HG03432 (cell line): Measurements from ENCODE around the gene ISM1.

Experiments used
- ATAC-seq: cut with Tn5 transposase; IDR thresholded peaks from one replicate; pipeline ENCODE4 v1.9.1; 2021; ENCODE audit warnings: mild to moderate bottlenecking, moderate library complexity; ENCODE audit not compliant: unreplicated experiment

ISM1 gene

GRCh38 chr20:13340088-13340487 lies 119.0 kb downstream of the ISM1 start:
- ATAC-seq, result no peak

DNA sequence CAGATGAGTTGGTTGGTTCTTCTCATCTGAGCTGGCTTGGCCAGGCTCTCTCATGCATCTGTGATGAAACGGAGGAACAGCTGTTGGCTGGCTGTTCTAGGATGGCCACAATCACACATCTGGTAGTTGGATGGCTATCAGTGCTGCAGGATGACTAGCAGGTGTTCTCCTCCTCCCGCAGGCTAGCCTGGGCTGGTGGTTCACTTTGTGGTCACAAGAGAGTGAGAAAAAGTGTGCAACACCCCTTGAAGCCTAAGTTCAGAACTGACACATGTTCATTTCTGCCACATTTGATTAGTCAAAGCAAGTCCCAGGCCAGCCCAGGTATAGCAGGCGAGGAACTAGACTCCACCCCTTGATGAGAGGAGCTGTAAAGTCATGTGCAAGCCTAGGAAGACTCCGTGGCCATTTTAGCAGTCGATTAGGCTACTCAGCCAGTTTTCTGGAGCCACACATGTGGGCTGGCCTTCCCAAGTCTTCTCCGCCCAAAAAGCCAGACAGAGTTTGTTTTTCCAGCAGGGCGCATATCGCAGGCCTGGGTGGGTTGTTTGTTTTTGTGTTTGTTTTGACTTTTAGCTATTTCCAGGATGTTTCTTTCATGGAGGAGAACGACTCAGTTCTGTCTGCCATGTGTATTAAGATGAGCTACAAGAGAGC lies 120.8 kb downstream of the ISM1 start:
- peak; percentile 44 for ATAC-seq

DNA sequence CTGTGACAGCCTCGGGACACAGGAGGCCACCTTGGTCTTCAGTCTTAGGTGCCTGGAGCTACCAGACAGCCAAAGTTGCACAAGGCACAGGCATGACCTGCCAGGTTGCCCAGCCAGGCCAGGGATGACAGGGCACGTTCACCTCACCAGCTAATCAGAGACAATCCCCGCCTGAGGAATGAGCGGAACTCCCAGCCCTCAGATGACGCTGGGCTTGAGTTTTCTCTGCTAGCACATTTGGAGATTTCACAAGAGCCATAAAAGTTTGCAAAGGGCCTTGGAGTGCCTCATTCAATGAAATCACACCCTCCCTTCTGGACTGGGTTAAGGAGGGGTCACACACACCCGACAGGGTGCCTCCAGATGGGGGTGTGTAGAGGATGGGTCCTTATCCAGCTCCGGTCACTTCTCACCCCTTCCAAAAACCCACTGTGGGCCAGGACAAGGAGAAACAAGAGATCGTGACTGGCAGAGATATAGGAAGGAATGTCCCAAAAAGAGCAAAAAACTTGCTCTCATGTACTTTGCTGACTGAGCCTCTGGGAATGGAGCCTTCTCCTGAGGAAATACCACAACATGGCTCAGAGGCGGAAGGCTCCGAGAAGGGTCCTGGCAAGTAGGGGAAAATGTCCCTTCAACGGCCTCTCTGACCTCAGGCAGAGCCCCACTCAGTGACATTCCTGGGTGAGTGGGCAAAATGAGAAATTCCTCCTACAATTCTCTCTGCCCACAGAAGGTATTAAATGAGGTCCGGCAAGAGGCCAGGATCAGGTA lies 121.6 kb downstream of the ISM1 start:
- no peak for ATAC-seq

GRCh38 chr20:13344671-13345070 lies 123.6 kb downstream of the ISM1 start:
- no peak for ATAC-seq

DNA sequence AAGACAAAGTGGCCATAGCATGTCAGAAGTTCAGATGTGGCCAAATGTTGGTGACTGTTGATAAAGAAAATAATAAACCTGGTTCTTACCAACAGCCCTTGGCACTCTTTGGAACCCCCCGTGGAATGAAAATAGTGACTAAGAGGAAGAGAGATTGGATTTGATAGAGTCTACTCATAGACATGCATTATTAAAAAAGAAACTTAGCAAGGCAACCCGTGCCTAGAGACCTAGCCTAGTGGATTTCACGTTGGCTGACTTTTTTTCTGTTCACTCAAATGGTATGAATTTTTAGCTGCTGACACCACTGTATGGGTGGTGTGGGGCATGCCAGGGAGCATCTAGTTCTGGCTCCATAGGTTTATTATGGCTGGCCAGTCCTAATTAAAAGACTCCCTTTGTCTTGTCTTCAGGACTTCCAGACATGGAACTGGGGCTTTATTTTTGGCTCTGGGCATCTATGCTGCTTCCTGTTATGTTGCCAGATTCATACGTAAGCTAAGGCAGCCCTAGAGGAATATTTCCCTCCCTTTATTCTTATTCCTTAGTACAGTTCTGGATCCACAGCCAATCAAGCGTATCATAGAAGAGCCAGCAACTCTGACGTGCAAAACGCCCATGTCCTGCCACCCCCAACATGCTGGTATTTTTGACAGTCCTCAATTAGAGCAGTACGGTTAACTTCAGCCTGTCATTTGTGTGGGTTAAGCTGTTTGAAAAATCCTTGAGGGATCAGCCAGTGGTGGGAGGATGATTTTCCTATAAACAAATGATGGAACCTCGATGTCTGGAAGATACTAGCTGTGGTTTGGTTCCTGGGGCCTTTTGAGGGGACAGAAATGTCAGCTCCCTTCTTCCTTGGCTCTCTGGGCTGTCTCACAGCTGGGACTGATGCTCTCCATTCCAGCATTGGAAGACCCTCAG lies 127.5 kb downstream of the ISM1 start:
- ATAC-seq, result no peak

DNA sequence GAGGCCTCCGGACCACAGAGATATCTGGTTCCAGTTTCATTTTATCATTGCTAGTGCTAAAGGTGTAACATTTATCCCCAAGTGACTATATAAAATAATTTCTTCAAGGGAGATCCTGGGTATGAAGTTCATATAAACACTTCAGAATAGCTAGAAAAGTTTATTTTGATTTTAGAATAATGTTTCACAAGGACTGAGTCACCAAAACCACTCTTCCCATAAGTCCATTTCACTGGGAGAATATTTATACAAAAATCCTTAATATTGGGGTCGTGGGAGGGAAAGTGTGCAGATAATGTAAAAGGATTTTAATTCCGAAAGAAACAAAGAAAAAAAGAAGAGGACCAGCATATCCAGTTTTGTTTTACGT lies 128.1 kb downstream of the ISM1 start:
- ATAC-seq, result no peak
